IMR-90 (cell line): Measurements from ENCODE around the gene TTC23L. TPM values are rescaled to one million over a fixed set of nuclear protein-coding genes. Genes with fewer than 3 reads are reported as not detected.

Source experiments
- ATAC-seq: fragments of 200-7000 bp; cut with Tn5 transposase; 2 replicates; pipeline ENCODE4 v1.9.1; 2020; ENCODE audit warnings: low read depth, mild to moderate bottlenecking, moderate library complexity
- BruUV-seq: library from RNA; stranded (reverse); fragments of 400-500 nt; replicated peaks from 2 replicates; lab custom pipeline; 2021; lab: Mats Ljungman, UMichigan
- CTCF ChIA-PET: fragments of 300-600 bp; formaldehyde crosslinking; extraction: SDS; loops from one replicate; lab custom pipeline; 2021; ENCODE audit warnings: antibody characterized with exemption; lab: Yijun Ruan, JAX
- POLR2A ChIA-PET: fragments of 300-600 bp; sonication (Branson Sonifier 250); formaldehyde crosslinking; loops from one replicate; lab custom pipeline; 2022; ENCODE audit warnings: antibody characterized with exemption; ENCODE audit not compliant: unreplicated experiment; lab: Charles Lee
- DNase-seq: peaks from one replicate; pipeline ENCODE4 v3.0.0; 2013
- H2AFZ ChIP-seq: replicated peaks from 2 replicates; pipeline ENCODE3; 2013; ENCODE audit warnings: low read length, mild to moderate bottlenecking; ENCODE audit not compliant: poor library complexity
- H2AK5ac ChIP-seq: 2 replicates; pipeline ENCODE4 v1.6.1; 2013; ENCODE audit warnings: low read depth, low read length, inconsistent platforms
- H2AK9ac ChIP-seq: replicated peaks from 2 replicates; pipeline ENCODE3; 2013; ENCODE audit warnings: mild to moderate bottlenecking, low read depth, low read length, moderate library complexity; ENCODE audit not compliant: poor library complexity
- H2BK120ac ChIP-seq: 2 replicates; pipeline ENCODE4 v1.6.1; 2013; ENCODE audit warnings: low read depth, low read length, inconsistent platforms
- H2BK15ac ChIP-seq: 3 replicates; pipeline ENCODE4 v1.6.1; 2013; ENCODE audit warnings: low read depth, low read length, inconsistent platforms
- H2BK20ac ChIP-seq: 2 replicates; pipeline ENCODE4 v1.6.1; 2013; ENCODE audit warnings: low read depth, mild to moderate bottlenecking, inconsistent platforms, low read length, moderate library complexity
- H2BK5ac ChIP-seq: 2 replicates; pipeline ENCODE4 v1.6.1; 2013; ENCODE audit warnings: mild to moderate bottlenecking, low read depth, low read length, inconsistent platforms; ENCODE audit not compliant: poor library complexity, severe bottlenecking
- H3K14ac ChIP-seq: replicated peaks from 2 replicates; pipeline ENCODE4 v1.6.1; 2013; ENCODE audit warnings: low read depth, low read length, inconsistent platforms
- H3K18ac ChIP-seq: 2 replicates; pipeline ENCODE4 v1.6.1; 2013; ENCODE audit warnings: low read depth, low read length, control low read depth
- H3K23ac ChIP-seq: 2 replicates; pipeline ENCODE4 v1.6.1; 2013; ENCODE audit warnings: low read depth, low read length, inconsistent platforms
- H3K27ac ChIP-seq: 2 replicates; pipeline ENCODE4 v1.5.1; 2013; ENCODE audit warnings: mild to moderate bottlenecking, control low read depth, low read length; ENCODE audit not compliant: insufficient read depth
- H3K27me3 ChIP-seq: 2 replicates; pipeline ENCODE4 v1.6.1; 2013; ENCODE audit warnings: low read length; ENCODE audit not compliant: control insufficient read depth, insufficient read depth
- H3K36me3 ChIP-seq: 2 replicates; pipeline ENCODE4 v1.6.1; 2013; ENCODE audit warnings: low read length, mixed read lengths; ENCODE audit not compliant: control insufficient read depth, insufficient read depth
- H3K4ac ChIP-seq: 2 replicates; pipeline ENCODE4 v1.6.1; 2013; ENCODE audit warnings: low read depth, low read length, inconsistent platforms
- H3K4me1 ChIP-seq: 2 replicates; pipeline ENCODE4 v1.6.1; 2013; ENCODE audit warnings: low read length, mixed read lengths; ENCODE audit not compliant: control insufficient read depth, insufficient read depth
- H3K4me2 ChIP-seq: 2 replicates; pipeline ENCODE4 v1.6.1; 2013; ENCODE audit warnings: low read depth, mild to moderate bottlenecking, control low read depth, low read length, moderate library complexity
- H3K4me3 ChIP-seq: 2 replicates; pipeline ENCODE4 v1.5.1; 2013; ENCODE audit warnings: low read depth, mild to moderate bottlenecking, control low read depth, low read length, moderate library complexity; ENCODE audit not compliant: insufficient read depth
- H3K56ac ChIP-seq: 2 replicates; pipeline ENCODE4 v1.6.1; 2013; ENCODE audit warnings: low read length, inconsistent platforms; ENCODE audit not compliant: insufficient read depth; ENCODE audit errors: extremely low read depth
- H3K79me1 ChIP-seq, 2 experiments: 2 replicates each; pipeline ENCODE4 v1.6.1; 2013; ENCODE audit warnings: low read length in 2 of 2, inconsistent platforms in 1 of 2, low read depth in 1 of 2
- H3K9ac ChIP-seq: 2 replicates; pipeline ENCODE4 v1.6.1; 2013; ENCODE audit warnings: low read depth, low read length, control low read depth
- H3K9me1 ChIP-seq: 2 replicates; pipeline ENCODE4 v1.6.1; 2013; ENCODE audit warnings: low read length, inconsistent platforms; ENCODE audit not compliant: insufficient read depth
- H3K9me3 ChIP-seq: 2 replicates; pipeline ENCODE4 v1.6.1; 2013; ENCODE audit warnings: low read length; ENCODE audit not compliant: control insufficient read depth, insufficient read depth
- H4K20me1 ChIP-seq: 2 replicates; pipeline ENCODE4 v1.6.1; 2013; ENCODE audit warnings: low read length, inconsistent platforms; ENCODE audit not compliant: insufficient read depth
- H4K5ac ChIP-seq: 2 replicates; pipeline ENCODE4 v1.6.1; 2013; ENCODE audit warnings: mild to moderate bottlenecking, low read depth, low read length, control low read depth
- H4K8ac ChIP-seq, 2 experiments: 2 replicates each; pipeline ENCODE4 v1.6.1; 2013; ENCODE audit warnings: low read depth in 2 of 2, low read length in 2 of 2, control low read depth in 1 of 2, inconsistent platforms in 1 of 2
- H4K91ac ChIP-seq: 2 replicates; pipeline ENCODE4 v1.6.1; 2013; ENCODE audit warnings: low read depth, low read length, inconsistent platforms; ENCODE audit not compliant: insufficient read depth
- BHLHE40 ChIP-seq: fragments of 150-350 bp; IDR thresholded peaks from 2 replicates; pipeline ENCODE4 v1.6.1; 2016; ENCODE audit warnings: mild to moderate bottlenecking, low read depth, low read length
- CEBPB ChIP-seq: IDR thresholded peaks from 2 replicates; pipeline ENCODE4 v1.6.1; 2012; ENCODE audit warnings: low read depth, low read length, improper control_type of control experiment
- FOS ChIP-seq: fragments of 150-350 bp; IDR thresholded peaks from 2 replicates; pipeline ENCODE4 v1.6.1; 2016; ENCODE audit warnings: low read depth, low read length
- MAZ ChIP-seq: IDR thresholded peaks from 2 replicates; pipeline ENCODE4 v1.6.1; 2012; ENCODE audit warnings: low read depth, mild to moderate bottlenecking, low read length, improper control_type of control experiment, moderate library complexity, borderline replicate concordance
- MXI1 ChIP-seq: IDR thresholded peaks from 2 replicates; pipeline ENCODE4 v1.6.1; 2012; ENCODE audit warnings: low read depth, mild to moderate bottlenecking, low read length, moderate library complexity, borderline replicate concordance
- RAD21 ChIP-seq: IDR thresholded peaks from 2 replicates; pipeline ENCODE4 v1.6.1; 2012; ENCODE audit warnings: low read length, improper control_type of control experiment
- RCOR1 ChIP-seq: IDR thresholded peaks from 2 replicates; pipeline ENCODE4 v1.6.1; 2012; ENCODE audit warnings: mild to moderate bottlenecking, low read length, improper control_type of control experiment; ENCODE audit not compliant: insufficient replicate concordance
- RFX5 ChIP-seq: IDR thresholded peaks from 2 replicates; pipeline ENCODE4 v1.8.0; 2012; ENCODE audit warnings: low read depth, mild to moderate bottlenecking, low read length, moderate library complexity
- WGBS, 2 experiments: methylation state at CpG; one replicate each; pipeline versions ENCODE4 v1.1.5 to v1.1.7; 2013; ENCODE audit warnings: missing lambda C conversion rate in 2 of 2; ENCODE audit not compliant: insufficient read length in 1 of 2; ENCODE audit errors: extremely low coverage in 2 of 2; 5-methylcytosine and 5-hydroxymethylcytosine counted together
- dilution Hi-C: fragments of 300-500 bp; cut with HindIII; formaldehyde crosslinking; loops from one replicate; pipeline ENCODE4 v1.14.3; 2018; ENCODE audit warnings: low sequenced_read_pairs; ENCODE audit not compliant: unreplicated experiment
- in situ Hi-C: fragments of 300-500 bp; cut with MboI; formaldehyde crosslinking; loops from 3 replicates; pipeline ENCODE4 v1.14.3; 2019; ENCODE audit warnings: low sequenced_read_pairs, inconsistent platforms, mixed read lengths
- intact Hi-C: fragments of 100-400 bp; cut with micrococcal nuclease; formaldehyde crosslinking; loops from 2 replicates; pipeline ENCODE4 v1.10.0; 2022
- polyA plus RNA-seq, 3 experiments: library from polyadenylated mRNA; depleted of rRNA; stranded (reverse); fragments of >200 nt; gene quantifications; 2 replicates each; pipeline ENCODE4 v1.2.3, GENCODE V29; 2012; ENCODE audit warnings: low replicate concordance in 1 of 3
- total RNA-seq: library from RNA; depleted of rRNA; stranded (reverse); fragments of >200 nt; gene quantifications from 2 replicates; pipeline ENCODE4 v1.2.3, GENCODE V29; 2012
- TF ChIP-seq, protein P1 (sequence below): fragments of 150-350 bp; IDR thresholded peaks from 2 replicates; pipeline ENCODE4 v1.6.1; 2016; ENCODE audit warnings: low read depth, mild to moderate bottlenecking, low read length, moderate library complexity, borderline replicate concordance
- TF ChIP-seq, protein P2 (sequence below): fragments of 150-350 bp; IDR thresholded peaks from 2 replicates; pipeline ENCODE4 v1.6.1; 2017; ENCODE audit warnings: mild to moderate bottlenecking, antibody characterized with exemption, low read length, low read depth

The TTC23L gene
- total and polyA plus RNA-seq, 2 of the 4 experiments (the other 2 are of a cell fraction), result under 0.01 TPM; not detected in 1

DNA sequence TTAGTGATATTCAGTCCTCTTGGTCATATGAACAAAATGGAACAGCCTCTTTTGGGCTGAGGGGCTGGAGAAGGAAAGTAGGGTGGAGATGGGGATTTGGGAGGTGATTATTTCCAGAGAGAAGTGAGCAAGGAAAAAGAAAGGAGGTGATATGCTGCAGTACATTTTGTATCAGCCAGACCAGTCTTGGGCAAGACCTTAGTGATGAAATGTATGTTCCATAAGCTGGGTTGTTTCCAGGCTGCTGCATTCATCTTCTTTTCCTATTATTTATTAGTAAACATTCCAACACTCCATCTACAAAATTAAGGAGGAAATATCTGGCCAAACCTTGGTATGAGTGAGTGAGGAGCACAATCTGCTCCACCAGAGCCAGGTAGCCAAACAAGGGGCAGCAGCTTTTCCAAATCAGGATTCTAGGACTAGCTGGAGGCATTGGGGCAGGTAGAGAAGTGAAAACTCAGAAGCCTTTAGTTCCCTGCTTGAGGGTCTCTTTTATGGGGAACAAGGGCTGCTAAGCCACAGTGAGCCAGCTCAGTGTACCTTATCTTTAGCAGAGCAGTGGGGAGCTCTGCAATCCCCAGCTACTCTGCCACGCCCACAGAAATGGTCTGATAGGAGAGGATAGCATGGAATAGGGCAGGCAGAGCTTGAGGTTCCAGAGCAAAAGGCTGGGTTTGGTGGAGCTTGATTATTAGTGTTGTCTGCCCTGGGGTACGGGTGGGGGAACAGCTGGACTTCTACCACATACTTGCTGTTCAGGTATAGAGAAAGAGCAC lies 56.9 kb downstream of the TTC23L start:
- intact Hi-C loops (loop anchor here (5.0 kb wide), 1 partner anchor 54 kb away; no protein-coding TSS in a partner anchor), in situ Hi-C loops (loop anchor here (25.0 kb wide), 1 partner anchor 909 kb away; the partner anchor contains the start of gene SLC45A2), dilution Hi-C loops (no loop called here)
- Histone ChIP-seq H4K8ac (no peak overlapping the region), H3K4ac (no peak overlapping the region), H3K18ac (no peak overlapping the region), H3K14ac (no peak overlapping the region), H2AFZ (no peak overlapping the region), H3K23ac (no peak overlapping the region), H4K20me1 (no peaks in the 10 kb centered on the region), H2AK5ac (no peak overlapping the region), H2AK9ac (no peak overlapping the region), H2BK20ac (no peak overlapping the region), H3K36me3 (0 out of 2 replicates have a peak, but pooled peaks cover 4% of the 10 kb centered on the region), H3K4me2 (no peak overlapping the region), H2BK15ac (no peak overlapping the region), H2BK120ac (no peak overlapping the region), H3K56ac (no peak overlapping the region), H3K9ac (no peak overlapping the region), H3K9me3 (no peaks in the 10 kb centered on the region), H3K9me1 (no peaks in the 10 kb centered on the region), H2BK5ac (no peak overlapping the region), H4K91ac (no peak overlapping the region), H3K4me3 (no peak overlapping the region), H3K27ac (no peak overlapping the region), H4K5ac (no peak overlapping the region), H3K79me1 (no peaks in the 10 kb centered on the region), H3K4me1 (no peaks in the 10 kb centered on the region), H3K27me3 (no peaks in the 10 kb centered on the region)
- no CpG with 5 or more reads among the region's 2 CpGs for WGBS, 2 experiments
- POLR2A ChIA-PET, result no interaction called here
- no TSS peak for BruUV-seq
- TF ChIP-seq, protein P1, sequence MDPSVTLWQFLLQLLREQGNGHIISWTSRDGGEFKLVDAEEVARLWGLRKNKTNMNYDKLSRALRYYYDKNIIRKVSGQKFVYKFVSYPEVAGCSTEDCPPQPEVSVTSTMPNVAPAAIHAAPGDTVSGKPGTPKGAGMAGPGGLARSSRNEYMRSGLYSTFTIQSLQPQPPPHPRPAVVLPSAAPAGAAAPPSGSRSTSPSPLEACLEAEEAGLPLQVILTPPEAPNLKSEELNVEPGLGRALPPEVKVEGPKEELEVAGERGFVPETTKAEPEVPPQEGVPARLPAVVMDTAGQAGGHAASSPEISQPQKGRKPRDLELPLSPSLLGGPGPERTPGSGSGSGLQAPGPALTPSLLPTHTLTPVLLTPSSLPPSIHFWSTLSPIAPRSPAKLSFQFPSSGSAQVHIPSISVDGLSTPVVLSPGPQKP, result no peak
- TF ChIP-seq RFX5 (no peak), RAD21 (no peak), CEBPB (no peak), RCOR1 (no peak), MAZ (no peak), MXI1 (no peak), FOS (no peak), BHLHE40 (no peak)
- TF ChIP-seq, protein P2, sequence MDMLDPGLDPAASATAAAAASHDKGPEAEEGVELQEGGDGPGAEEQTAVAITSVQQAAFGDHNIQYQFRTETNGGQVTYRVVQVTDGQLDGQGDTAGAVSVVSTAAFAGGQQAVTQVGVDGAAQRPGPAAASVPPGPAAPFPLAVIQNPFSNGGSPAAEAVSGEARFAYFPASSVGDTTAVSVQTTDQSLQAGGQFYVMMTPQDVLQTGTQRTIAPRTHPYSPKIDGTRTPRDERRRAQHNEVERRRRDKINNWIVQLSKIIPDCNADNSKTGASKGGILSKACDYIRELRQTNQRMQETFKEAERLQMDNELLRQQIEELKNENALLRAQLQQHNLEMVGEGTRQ, result no peak
- CTCF ChIA-PET, result interaction anchor here (1.4 kb wide), 1 partner anchor 411 kb away, joined by 4 read pairs; no protein-coding TSS in a partner anchor
- no peak for ATAC-seq
- no peak for DNase-seq
